Subcutaneous abdominal adipose tissue (tissue), 5 donors: Measurements from ENCODE around the gene SLC39A10.

Source experiments
- H3K27ac ChIP-seq: one replicate; pipeline ENCODE4 v1.7.0; 2013; ENCODE audit warnings: low read depth, mild to moderate bottlenecking, inconsistent platforms, low read length, moderate library complexity
- H3K27me3 ChIP-seq, 5 donors: one replicate each; pipeline ENCODE4 v1.7.0; 2013; ENCODE audit warnings: low read length in 5 of 5, inconsistent platforms in 1 of 5; ENCODE audit not compliant: control insufficient read depth in 5 of 5, insufficient read depth in 4 of 5
- H3K36me3 ChIP-seq, 5 donors: one replicate each; pipeline ENCODE4 v1.7.0; 2013; ENCODE audit warnings: low read length in 5 of 5; ENCODE audit not compliant: control insufficient read depth in 5 of 5, insufficient read depth in 5 of 5
- H3K4me1 ChIP-seq, 5 donors: one replicate each; pipeline ENCODE4 v1.7.0; 2013; ENCODE audit warnings: low read length in 5 of 5, mild to moderate bottlenecking in 3 of 5, moderate library complexity in 1 of 5; ENCODE audit not compliant: control insufficient read depth in 5 of 5, insufficient read depth in 5 of 5
- H3K4me3 ChIP-seq, 5 donors: one replicate each; pipeline ENCODE4 v1.7.0; 2013; ENCODE audit warnings: low read length in 5 of 5, low read depth in 1 of 5
- H3K9ac ChIP-seq, 5 donors: one replicate each; pipeline ENCODE4 v1.7.0; 2013; ENCODE audit warnings: low read length in 5 of 5, mild to moderate bottlenecking in 4 of 5, moderate library complexity in 3 of 5
- H3K9me3 ChIP-seq, 5 donors: one replicate each; pipeline ENCODE4 v1.7.0; 2013; ENCODE audit warnings: low read length in 5 of 5; ENCODE audit not compliant: control insufficient read depth in 5 of 5
- donor health status: healthy.
- donor health status: healthy.
- donor health status: healthy.
- donor health status: healthy.
- donor health status: healthy.

Gene SLC39A10

GRCh38 chr2:195656859-195657633 lies at the start of gene SLC39A10:
SLC39A10 (plus strand) TSS chr2:195657226; CDS start chr2:195680043, 22,817 bp downstream.
- Histone ChIP-seq H3K9ac (peak within 1 kb of the TSS; percentile 77 to 98 (median 87)), H3K36me3 (no peaks in the 10 kb centered on the region), H3K4me3 (peak within 1 kb of the TSS; percentile 81 to 87 (median 85)), H3K4me1 (peaks cover 3 to 32% (median 27%) of the 10 kb centered on the region in 5 donors), H3K27ac (peak within 1 kb of the TSS; percentile 96), H3K27me3 (no peaks in the 10 kb centered on the region), H3K9me3 (no peaks in the 10 kb centered on the region)

GRCh38 chr2:195608768-195609454 lies 48.1 kb upstream of the SLC39A10 start:
- Histone ChIP-seq H3K9me3 (no peaks in the 10 kb centered on the region), H3K9ac (no peak overlapping the region)

GRCh38 chr2:195610717-195611116 lies 46.3 kb upstream of the SLC39A10 start:
- no peak overlapping the region for H3K9ac ChIP-seq
- H3K27me3 ChIP-seq = no peaks in the 10 kb centered on the region
- H3K27ac ChIP-seq = no peak overlapping the region
- H3K4me1 ChIP-seq = peaks cover 0 to 26% (median 7%) of the 10 kb centered on the region in 5 donors
- no peaks in the 10 kb centered on the region for H3K36me3 ChIP-seq
- H3K9me3 ChIP-seq = no peaks in the 10 kb centered on the region
- no peak overlapping the region for H3K4me3 ChIP-seq

More at GRCh38 chr2:195608768-195609454, 48.1 kb upstream of the SLC39A10 start:
- Histone ChIP-seq H3K4me1 (peaks cover 0 to 22% (median 7%) of the 10 kb centered on the region in 5 donors), H3K4me3 (no peak overlapping the region), H3K36me3 (no peaks in the 10 kb centered on the region), H3K27me3 (no peaks in the 10 kb centered on the region), H3K27ac (no peak overlapping the region)

DNA sequence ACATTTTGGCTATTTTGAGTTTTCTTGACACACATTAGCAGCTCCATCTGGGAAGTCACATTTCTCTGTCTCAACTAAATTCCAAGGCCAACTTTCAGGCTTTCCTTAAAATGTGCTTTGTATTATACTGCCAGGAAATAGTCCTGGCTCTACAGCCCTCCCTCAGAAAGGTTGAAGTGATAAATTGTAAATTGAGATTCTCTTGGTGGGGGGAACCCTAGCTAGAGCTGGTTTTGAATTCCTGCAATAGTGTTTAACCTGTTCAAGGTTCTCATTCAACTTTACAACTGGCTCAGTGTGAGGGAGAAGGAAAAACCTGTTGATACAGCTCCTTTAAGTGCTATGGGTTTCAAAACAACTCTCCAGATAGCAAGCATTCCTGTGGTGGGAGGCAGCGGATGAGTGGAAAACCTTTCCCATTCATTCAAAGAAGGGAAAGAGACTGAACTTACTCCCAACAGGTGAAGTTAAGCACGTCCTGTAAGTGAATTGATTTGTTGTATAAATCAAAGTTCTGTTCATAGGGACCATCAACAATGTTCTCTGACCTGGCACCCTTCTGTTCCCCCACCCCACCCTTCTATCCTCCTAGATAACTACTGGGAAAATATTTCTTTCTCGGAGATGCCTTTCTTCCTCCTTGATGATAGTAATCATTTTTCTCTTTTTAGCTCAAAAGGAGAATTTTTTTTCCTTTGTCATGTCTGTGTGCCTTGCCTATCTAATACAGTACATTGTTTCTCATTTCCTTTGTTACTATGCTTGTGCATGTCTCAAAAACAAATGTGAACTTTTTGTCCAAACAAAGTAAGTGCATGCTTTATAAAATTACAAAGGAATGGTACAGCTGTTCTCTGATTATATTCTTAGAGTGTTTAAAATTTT lies 44.2 kb upstream of the SLC39A10 start:
- peak overlapping the region; percentile 4 for H3K27ac ChIP-seq
- H3K4me1 ChIP-seq = peaks cover 0 to 26% (median 7%) of the 10 kb centered on the region in 5 donors
- no peaks in the 10 kb centered on the region for H3K36me3 ChIP-seq
- H3K9me3 ChIP-seq = no peaks in the 10 kb centered on the region
- H3K27me3 ChIP-seq = no peaks in the 10 kb centered on the region
- H3K4me3 ChIP-seq = no peak overlapping the region
- peak overlapping the region in 1 of 5 donors; percentile 40 for H3K9ac ChIP-seq

GRCh38 chr2:195613922-195614321 lies 43.1 kb upstream of the SLC39A10 start:
- Histone ChIP-seq H3K27me3 (no peaks in the 10 kb centered on the region), H3K4me1 (peaks cover 0 to 26% (median 7%) of the 10 kb centered on the region in 5 donors), H3K36me3 (no peaks in the 10 kb centered on the region), H3K4me3 (no peak overlapping the region), H3K9ac (no peak overlapping the region), H3K27ac (peak overlapping the region; percentile 4), H3K9me3 (no peaks in the 10 kb centered on the region)

- Histone ChIP-seq H3K36me3 (no peaks in the 10 kb centered on the region), H3K9ac (no peak overlapping the region), H3K27me3 (no peaks in the 10 kb centered on the region), H3K9me3 (no peaks in the 10 kb centered on the region), H3K4me3 (no peak overlapping the region), H3K4me1 (no peaks in the 10 kb centered on the region), H3K27ac (no peak overlapping the region)
Measured at GRCh38 chr2:195619590-195619989, 37.4 kb upstream of the SLC39A10 start.

DNA sequence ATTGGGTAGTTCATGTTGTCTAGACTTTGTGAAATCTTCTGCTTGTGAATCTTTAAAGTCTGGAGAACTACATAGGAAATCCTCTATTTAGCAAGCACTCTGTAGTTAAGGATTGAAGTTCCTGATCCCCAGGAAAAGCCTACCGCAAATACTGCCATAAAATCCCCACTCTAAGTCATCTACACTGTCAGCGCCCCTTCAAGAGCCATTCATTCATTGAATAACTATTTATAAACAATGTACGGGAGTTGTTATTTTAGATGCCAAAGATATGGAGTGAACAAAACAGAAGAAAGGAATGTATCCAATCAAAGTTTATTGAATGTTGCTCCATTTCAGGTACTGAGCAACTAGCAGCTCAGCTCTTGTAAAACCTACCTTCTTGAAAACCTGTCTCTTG lies 36.5 kb upstream of the SLC39A10 start:
- Histone ChIP-seq H3K9me3 (no peaks in the 10 kb centered on the region), H3K27me3 (no peaks in the 10 kb centered on the region), H3K9ac (no peak overlapping the region), H3K4me3 (no peak overlapping the region), H3K36me3 (no peaks in the 10 kb centered on the region), H3K27ac (no peak overlapping the region), H3K4me1 (no peaks in the 10 kb centered on the region)

- Histone ChIP-seq H3K4me3 (no peak overlapping the region), H3K9ac (no peak overlapping the region), H3K9me3 (no peaks in the 10 kb centered on the region), H3K27me3 (no peaks in the 10 kb centered on the region), H3K27ac (no peak overlapping the region), H3K4me1 (no peaks in the 10 kb centered on the region), H3K36me3 (no peaks in the 10 kb centered on the region)
Measured at GRCh38 chr2:195622966-195623365, 34.1 kb upstream of the SLC39A10 start.

DNA sequence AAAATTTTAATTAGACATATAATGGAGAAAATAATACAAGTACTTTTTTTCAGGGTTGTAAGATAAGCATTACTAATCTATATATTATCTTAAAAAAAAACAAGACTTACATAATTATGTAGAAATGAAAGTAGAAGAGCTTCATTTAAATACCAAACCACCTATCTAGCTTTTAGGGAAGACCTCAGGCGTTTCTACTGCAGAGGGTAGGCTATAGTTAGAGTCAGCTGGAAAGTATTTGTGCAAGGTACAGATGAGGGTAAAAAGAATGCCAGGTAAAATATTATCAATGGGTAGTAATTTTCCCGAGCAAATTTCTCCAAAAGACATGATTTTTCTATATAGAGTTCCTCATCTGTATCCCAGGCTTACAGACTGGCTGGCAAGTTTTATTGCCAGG lies 30.5 kb upstream of the SLC39A10 start:
- Histone ChIP-seq H3K9ac (no peak overlapping the region), H3K4me1 (no peaks in the 10 kb centered on the region), H3K36me3 (no peaks in the 10 kb centered on the region), H3K4me3 (no peak overlapping the region), H3K9me3 (no peaks in the 10 kb centered on the region), H3K27ac (no peak overlapping the region), H3K27me3 (no peaks in the 10 kb centered on the region)
